Measurements from ENCODE around the gene CHD9. TPM values are rescaled to one million over a fixed set of nuclear protein-coding genes. Genes with fewer than 3 reads are reported as not detected.

Gene CHD9
- total and polyA plus RNA-seq, 9 of the 15 experiments (the other 6 are each of a cell fraction or from before 2014, with no cell fraction given), result 29.0 to 69.3 (median 40.6) TPM

DNA sequence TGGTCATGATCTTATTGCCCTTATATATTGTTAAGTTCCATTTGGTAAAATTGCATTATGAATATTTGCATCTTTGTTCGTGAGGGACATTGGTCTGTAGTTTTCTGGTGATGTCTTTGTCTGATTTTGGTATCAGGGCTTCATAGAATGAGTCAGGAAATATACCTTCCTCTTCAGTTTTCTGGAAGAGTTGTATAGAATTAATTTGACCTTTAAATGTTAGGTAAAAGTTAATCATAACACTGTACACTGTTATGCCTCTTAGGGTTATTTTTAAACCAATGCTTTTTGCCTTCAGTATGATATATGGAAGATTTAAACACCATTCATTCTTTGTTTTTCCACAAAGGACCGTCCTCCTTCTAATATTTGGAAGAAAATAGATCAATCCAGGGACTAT lies 180.0 kb downstream of the CHD9 start:
- Histone ChIP-seq H2AFZ (ENCODE audit: low read depth, low read length) (no peak overlapping the region), H3K9me3 (replicated peaks; ENCODE audit: control insufficient read depth, insufficient read depth, low read depth, low read length) (no peaks in the 10 kb centered on the region), H3K9me1 (ENCODE audit: control insufficient read depth, insufficient read depth, low read length) (no peaks in the 10 kb centered on the region), H3K36me3 (ENCODE audit: control insufficient read depth, insufficient read depth, low read length) (peaks cover 96% of the 10 kb centered on the region), H3K4me2 (ENCODE audit: insufficient read depth, low read length) (no peak overlapping the region), H3K4me1 (replicated peaks in 1 of 2; ENCODE audit: control insufficient read depth in 2 of 2, insufficient read depth in 2 of 2, low read length in 2 of 2) (no peaks in the 10 kb centered on the region), H3K27me3 (ENCODE audit: control insufficient read depth in 2 of 2, insufficient read depth in 2 of 2, low read length in 2 of 2) (no peaks in the 10 kb centered on the region), H3K27ac (ENCODE audit: extremely low read depth, low read depth, low read length) (no peak overlapping the region), H4K20me1 (replicated peaks; ENCODE audit: control insufficient read depth, insufficient read depth, low read length) (0 out of 2 replicates have a peak, but pooled peaks cover 2% of the 10 kb centered on the region), H3K9ac (ENCODE audit: insufficient read depth in 1 of 2, low read depth in 2 of 2, low read length in 2 of 2) (no peak overlapping the region), H3K79me2 (ENCODE audit: control insufficient read depth, insufficient read depth, low read length) (no peaks in the 10 kb centered on the region), H3K4me3 (no peak overlapping the region)
- intact Hi-C loops (cut with micrococcal nuclease) (no loop called here), in situ Hi-C loops (cut with MboI) (no loop called here)
- ChIA-PET POLR2A (no interaction called here), CTCF (ENCODE audit: low intra/inter-chr PET ratio) (no interaction called here)
- 66% methylated on average over 2 of the region's 2 CpGs for WGBS (ENCODE audit: insufficient coverage, low coverage, missing lambda C conversion rate)
- TF ChIP-seq, protein P1, sequence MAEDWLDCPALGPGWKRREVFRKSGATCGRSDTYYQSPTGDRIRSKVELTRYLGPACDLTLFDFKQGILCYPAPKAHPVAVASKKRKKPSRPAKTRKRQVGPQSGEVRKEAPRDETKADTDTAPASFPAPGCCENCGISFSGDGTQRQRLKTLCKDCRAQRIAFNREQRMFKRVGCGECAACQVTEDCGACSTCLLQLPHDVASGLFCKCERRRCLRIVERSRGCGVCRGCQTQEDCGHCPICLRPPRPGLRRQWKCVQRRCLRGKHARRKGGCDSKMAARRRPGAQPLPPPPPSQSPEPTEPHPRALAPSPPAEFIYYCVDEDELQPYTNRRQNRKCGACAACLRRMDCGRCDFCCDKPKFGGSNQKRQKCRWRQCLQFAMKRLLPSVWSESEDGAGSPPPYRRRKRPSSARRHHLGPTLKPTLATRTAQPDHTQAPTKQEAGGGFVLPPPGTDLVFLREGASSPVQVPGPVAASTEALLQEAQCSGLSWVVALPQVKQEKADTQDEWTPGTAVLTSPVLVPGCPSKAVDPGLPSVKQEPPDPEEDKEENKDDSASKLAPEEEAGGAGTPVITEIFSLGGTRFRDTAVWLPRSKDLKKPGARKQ (CRISPR knock-in tag; IDR thresholded peaks at IDR 0.05), result no peak
- TF ChIP-seq SIRT6 (IDR thresholded peaks at IDR 0.05; ENCODE audit: low read depth, low read length) (no peak), ZNF324 (CRISPR knock-in tag; IDR thresholded peaks at IDR 0.05) (no peak), CREB1 (IDR thresholded peaks at IDR 0.05) (no peak), CREB1 (CRISPR knock-in tag; IDR thresholded peaks at IDR 0.05) (no peak), HES1 (IDR thresholded peaks at IDR 0.05; ENCODE audit: low read depth) (no peak), ZBTB12 (CRISPR knock-in tag; IDR thresholded peaks at IDR 0.05) (no peak), ZNF274 (IDR thresholded peaks at IDR 0.05; ENCODE audit: borderline replicate concordance, low read depth, low read length) (no peak), ZNF23 (CRISPR knock-in tag; IDR thresholded peaks at IDR 0.05) (no peak), HDAC1 (IDR thresholded peaks at IDR 0.05) (no peak), PRPF4 (IDR thresholded peaks at IDR 0.05; ENCODE audit: insufficient read depth, low read depth, low read length, poor library complexity, severe bottlenecking) (no peak), ILK (tag; IDR thresholded peaks at IDR 0.05; ENCODE audit: borderline replicate concordance, low read depth) (no peak), FOXA1 (IDR thresholded peaks at IDR 0.05; ENCODE audit: borderline replicate concordance) (no peak), ZBTB9 (CRISPR knock-in tag; IDR thresholded peaks at IDR 0.05) (no peak)
- TF ChIP-seq, protein P2, sequence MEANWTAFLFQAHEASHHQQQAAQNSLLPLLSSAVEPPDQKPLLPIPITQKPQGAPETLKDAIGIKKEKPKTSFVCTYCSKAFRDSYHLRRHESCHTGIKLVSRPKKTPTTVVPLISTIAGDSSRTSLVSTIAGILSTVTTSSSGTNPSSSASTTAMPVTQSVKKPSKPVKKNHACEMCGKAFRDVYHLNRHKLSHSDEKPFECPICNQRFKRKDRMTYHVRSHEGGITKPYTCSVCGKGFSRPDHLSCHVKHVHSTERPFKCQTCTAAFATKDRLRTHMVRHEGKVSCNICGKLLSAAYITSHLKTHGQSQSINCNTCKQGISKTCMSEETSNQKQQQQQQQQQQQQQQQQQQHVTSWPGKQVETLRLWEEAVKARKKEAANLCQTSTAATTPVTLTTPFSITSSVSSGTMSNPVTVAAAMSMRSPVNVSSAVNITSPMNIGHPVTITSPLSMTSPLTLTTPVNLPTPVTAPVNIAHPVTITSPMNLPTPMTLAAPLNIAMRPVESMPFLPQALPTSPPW (CRISPR knock-in tag; IDR thresholded peaks at IDR 0.05), result no peak
- TF ChIP-seq, protein P3, sequence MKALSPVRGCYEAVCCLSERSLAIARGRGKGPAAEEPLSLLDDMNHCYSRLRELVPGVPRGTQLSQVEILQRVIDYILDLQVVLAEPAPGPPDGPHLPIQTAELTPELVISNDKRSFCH (CRISPR knock-in tag; IDR thresholded peaks at IDR 0.05), result no peak
- TF ChIP-seq, protein P3 (tag; IDR thresholded peaks at IDR 0.05), result no peak
- DNase-seq (ENCODE audit: extremely low read depth in 1 of 4, low spot score in 3 of 4) (no peak), ATAC-seq (no peak), FAIRE-seq (no peak)
- no TSS peak for BruUV-seq (replicated peaks)
